ENCODE results near the gene GRID1.

Gene GRID1

DNA sequence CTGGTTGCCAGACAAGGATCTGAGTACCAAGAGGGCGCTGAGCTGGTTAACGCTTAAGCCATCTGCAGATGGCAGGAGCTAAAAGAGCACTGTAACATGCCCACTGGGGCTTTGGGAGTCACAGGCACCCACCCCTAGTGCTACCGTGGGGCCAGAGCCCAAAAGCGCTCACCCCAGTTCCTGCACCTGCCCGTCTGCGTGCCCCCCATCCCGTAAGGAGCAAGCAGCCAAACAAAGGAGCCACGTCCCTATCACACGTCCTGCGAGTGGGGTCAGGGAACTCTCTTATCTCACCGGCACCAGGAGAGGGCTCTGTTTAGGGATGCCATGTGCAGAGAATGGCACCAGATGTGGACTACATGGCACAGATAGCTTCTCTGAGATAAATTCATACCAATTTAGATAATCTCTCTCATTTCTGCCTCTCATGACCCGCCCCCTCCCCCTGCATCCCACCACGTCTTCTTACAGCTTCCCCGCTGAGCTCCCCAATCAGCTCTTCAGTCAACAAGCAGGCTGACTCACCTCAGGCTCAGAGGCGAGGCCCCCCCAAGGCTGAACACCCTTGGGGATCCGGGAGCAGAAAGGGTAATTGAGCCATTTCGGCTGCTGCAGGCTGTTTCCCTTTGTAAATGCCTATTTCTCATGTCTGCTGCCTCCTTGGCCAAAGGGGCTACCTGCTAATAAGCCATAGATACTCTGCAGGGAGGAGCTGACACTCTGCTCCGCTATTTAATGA is 235.7 kb downstream of the GRID1 start:
- H3K4me3 ChIP-seq: no peak overlapping the region
- no peaks in the 10 kb centered on the region for H4K20me1 ChIP-seq
- H3K9ac ChIP-seq: no peak overlapping the region
- no peaks in the 10 kb centered on the region for H3K9me3 ChIP-seq
- no peak overlapping the region for H3K4me2 ChIP-seq
- no peak for TF ChIP-seq Cebpa-rat (IDR thresholded peaks at IDR 0.05)
- no peaks in the 10 kb centered on the region for H3K27me3 ChIP-seq
- H3K36me3 ChIP-seq: no peaks in the 10 kb centered on the region
- H3K27ac ChIP-seq: no peak overlapping the region
- no peaks in the 10 kb centered on the region for H3K4me1 ChIP-seq

DNA sequence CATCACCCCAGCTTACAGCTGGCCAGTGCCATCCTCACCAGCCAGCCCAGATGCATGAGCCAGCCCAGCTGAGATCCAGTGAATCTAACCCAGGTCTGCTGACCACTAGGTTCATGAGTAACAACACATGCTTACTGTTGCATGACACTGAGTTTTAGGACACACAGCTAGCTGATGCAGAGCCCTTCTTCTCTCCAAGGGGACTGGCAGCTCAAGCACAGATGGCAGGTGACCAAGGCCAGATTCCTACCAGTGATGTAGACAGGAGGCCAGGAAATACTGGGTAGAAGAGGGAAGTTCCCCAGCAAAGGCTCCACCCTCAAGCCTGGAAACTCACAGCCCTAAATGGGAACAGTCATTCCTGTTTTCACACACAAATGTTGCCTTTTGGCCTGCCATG is 236.6 kb downstream of the GRID1 start:
- no peaks in the 10 kb centered on the region for H3K9me3 ChIP-seq
- H3K36me3 ChIP-seq: no peaks in the 10 kb centered on the region
- H3K4me1 ChIP-seq: no peaks in the 10 kb centered on the region
- no peaks in the 10 kb centered on the region for H3K27me3 ChIP-seq
- H3K4me3 ChIP-seq: no peak overlapping the region
- no peak overlapping the region for H3K9ac ChIP-seq
- no peak overlapping the region for H3K27ac ChIP-seq
- no peak for TF ChIP-seq Cebpa-rat (IDR thresholded peaks at IDR 0.05)
- H4K20me1 ChIP-seq: no peaks in the 10 kb centered on the region
- H3K4me2 ChIP-seq: no peak overlapping the region

DNA sequence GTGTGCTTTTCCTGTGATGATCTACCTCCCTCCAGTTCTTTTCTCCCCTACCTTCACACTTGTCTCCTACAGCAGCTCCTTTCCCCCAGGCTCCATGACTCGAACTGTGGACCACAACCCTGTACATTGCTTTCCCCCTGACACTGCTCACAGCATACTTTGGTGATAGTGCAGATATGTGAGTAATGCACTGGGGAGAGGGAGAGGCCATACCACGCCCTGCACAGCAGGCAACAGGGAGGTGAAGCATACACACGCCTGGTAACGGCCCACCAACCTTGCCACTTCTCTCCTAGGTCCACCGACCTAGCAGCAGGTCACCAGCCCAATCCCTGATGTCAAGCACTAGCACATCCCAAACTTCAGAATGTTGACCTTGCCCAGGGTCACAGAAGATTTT is 238.2 kb downstream of the GRID1 start:
- Histone ChIP-seq H4K20me1 (no peaks in the 10 kb centered on the region), H3K27me3 (no peaks in the 10 kb centered on the region; the same call in 1 of the 2 replicates), H3K4me2 (no peak overlapping the region), H3K27ac (no peak overlapping the region), H3K4me1 (no peaks in the 10 kb centered on the region), H3K4me3 (no peak overlapping the region), H3K36me3 (no peaks in the 10 kb centered on the region), H3K9me3 (no peaks in the 10 kb centered on the region), H3K9ac (no peak overlapping the region)
- TF ChIP-seq Cebpa-rat (IDR thresholded peaks at IDR 0.05): no peak

DNA sequence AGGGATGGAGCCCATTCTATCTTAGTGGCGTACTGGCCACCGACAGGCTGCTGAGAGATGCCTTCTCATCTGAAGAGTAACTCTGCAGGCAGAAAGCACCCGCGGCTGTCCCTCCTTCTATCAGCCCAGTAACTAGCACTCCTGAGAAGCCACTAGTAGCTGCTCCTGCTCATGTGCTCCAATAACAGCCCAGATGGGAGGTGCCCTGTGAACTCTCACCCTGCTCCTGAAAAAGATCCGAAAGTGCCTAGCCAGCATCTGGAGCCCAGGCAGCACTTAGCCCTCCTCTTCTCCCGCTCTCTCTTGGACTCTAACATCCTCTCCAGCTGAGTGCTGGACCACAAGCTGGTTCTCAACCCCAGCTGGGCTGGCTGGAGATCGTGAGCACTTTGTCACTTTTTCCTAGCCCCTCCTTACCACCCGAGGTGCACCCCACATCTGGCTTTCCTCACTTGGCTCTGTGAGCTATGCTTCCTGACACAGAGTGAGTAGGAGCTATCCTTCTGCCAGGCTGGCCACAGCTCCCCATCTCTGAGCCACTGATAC is 239.2 kb downstream of the GRID1 start:
- Histone ChIP-seq H4K20me1 (no peaks in the 10 kb centered on the region), H3K4me3 (no peak overlapping the region), H3K27ac (no peak overlapping the region), H3K4me1 (no peaks in the 10 kb centered on the region), H3K36me3 (no peaks in the 10 kb centered on the region), H3K9me3 (no peaks in the 10 kb centered on the region), H3K27me3 (no peaks in the 10 kb centered on the region; the same call in 1 of the 2 replicates), H3K9ac (no peak overlapping the region), H3K4me2 (no peak overlapping the region)
- no peak for TF ChIP-seq Cebpa-rat (IDR thresholded peaks at IDR 0.05)

DNA sequence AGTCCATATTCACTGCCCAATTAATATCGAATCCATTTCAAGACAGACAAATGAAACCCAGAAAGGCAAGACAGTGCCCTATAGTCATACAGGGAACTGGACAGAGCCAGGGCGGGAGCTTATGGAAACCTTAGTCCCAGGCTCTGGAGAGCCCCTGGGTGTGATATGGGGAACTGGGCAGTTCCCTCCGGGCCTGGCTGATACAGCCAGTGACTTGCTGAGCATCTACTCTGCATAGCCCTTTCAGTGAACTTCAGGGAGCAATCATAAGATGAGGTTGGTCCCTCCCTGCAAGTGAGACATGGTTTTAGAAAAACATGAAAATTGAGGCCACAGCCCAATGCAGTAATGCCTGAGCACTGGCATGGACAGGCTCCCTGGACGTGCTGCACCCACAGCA is 241.9 kb downstream of the GRID1 start:
- no peaks in the 10 kb centered on the region for H3K9me3 ChIP-seq

DNA sequence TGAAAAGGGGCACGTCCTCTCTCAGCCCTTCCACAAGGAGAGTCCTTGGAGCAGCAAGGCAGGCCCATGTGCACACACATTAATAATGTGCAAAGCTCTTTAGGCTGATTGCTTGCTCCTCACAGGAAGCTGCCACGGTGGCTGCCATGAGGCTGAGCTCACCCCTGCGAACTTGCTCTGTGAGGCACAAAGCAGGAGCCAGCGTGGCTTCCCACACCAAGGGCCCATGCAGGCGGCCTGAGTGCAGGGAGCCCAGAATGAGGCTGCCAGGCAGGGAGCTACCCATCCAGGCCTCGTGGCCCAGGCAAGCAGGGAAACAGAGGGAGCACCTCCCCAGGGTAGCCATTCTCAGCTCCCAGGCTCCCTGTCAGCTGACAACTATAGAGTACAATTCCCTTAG is 242.9 kb downstream of the GRID1 start:
- no peaks in the 10 kb centered on the region for H4K20me1 ChIP-seq
- no peak overlapping the region for H3K9ac ChIP-seq
- no peak overlapping the region for H3K4me3 ChIP-seq
- H3K9me3 ChIP-seq: no peaks in the 10 kb centered on the region
- H3K36me3 ChIP-seq: no peaks in the 10 kb centered on the region
- no peaks in the 10 kb centered on the region; the same call in 1 of the 2 replicates for H3K27me3 ChIP-seq
- TF ChIP-seq Cebpa-rat (IDR thresholded peaks at IDR 0.05): no peak
- no peak overlapping the region for H3K4me2 ChIP-seq
- H3K4me1 ChIP-seq: no peaks in the 10 kb centered on the region
- no peak overlapping the region for H3K27ac ChIP-seq

More for the DNA sequence above, 241.9 kb downstream of the GRID1 start:
- Histone ChIP-seq H3K27ac (no peak overlapping the region), H3K27me3 (no peaks in the 10 kb centered on the region; the same call in 1 of the 2 replicates), H3K4me2 (no peak overlapping the region), H4K20me1 (no peaks in the 10 kb centered on the region), H3K9ac (no peak overlapping the region), H3K36me3 (no peaks in the 10 kb centered on the region), H3K4me3 (no peak overlapping the region), H3K4me1 (no peaks in the 10 kb centered on the region)
- no peak for TF ChIP-seq Cebpa-rat (IDR thresholded peaks at IDR 0.05)

DNA sequence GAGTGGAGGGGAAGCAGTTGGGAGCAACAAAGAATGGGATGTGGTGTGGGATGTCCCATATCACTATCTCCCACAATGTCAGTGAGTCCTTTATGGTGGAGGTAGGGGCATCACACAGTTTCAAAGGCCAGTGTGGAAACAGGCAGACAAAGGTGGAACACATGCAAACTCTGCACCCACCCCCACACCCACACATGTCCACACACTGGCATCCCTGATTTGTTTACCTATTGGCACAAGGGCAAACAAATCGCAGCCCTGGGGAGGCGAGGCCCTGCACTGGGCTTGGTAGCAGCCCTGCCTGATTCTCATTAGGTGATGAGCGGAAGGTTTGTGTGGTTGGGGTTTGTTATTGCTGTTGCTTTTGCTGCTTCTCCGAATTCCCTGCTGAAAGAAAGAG is 243.3 kb downstream of the GRID1 start:
- H3K27ac ChIP-seq: no peak overlapping the region
- no peaks in the 10 kb centered on the region for H3K36me3 ChIP-seq
- no peak overlapping the region for H3K4me2 ChIP-seq
- H3K27me3 ChIP-seq: no peaks in the 10 kb centered on the region; the same call in 1 of the 2 replicates
- no peak for TF ChIP-seq Cebpa-rat (IDR thresholded peaks at IDR 0.05)
- H3K4me3 ChIP-seq: no peak overlapping the region
- H4K20me1 ChIP-seq: no peaks in the 10 kb centered on the region
- no peaks in the 10 kb centered on the region for H3K9me3 ChIP-seq
- no peak overlapping the region for H3K9ac ChIP-seq
- H3K4me1 ChIP-seq: no peaks in the 10 kb centered on the region

DNA sequence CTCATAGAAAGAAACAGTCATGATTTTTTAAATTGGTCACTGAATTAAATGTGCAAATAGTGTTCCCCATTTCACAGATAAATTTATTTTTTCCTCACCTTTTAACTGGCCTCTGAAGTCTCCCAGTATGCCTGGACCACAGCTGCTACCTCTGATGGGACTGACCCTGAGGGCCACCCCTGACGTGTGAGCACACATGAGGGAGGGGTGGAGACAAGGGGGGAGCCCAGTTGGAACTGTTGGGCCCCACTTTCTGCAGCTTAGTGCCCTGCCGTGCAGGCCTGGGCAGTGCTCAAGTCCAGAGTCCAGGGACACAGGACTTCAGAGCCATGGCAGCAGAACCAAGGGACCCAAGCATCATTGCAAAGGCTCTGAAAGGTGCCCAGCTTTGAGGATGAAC is 243.9 kb downstream of the GRID1 start:
- H3K4me2 ChIP-seq: no peak overlapping the region
- no peak overlapping the region for H3K27ac ChIP-seq
- H3K9ac ChIP-seq: no peak overlapping the region
- H3K4me1 ChIP-seq: no peaks in the 10 kb centered on the region
- no peaks in the 10 kb centered on the region for H3K9me3 ChIP-seq
- no peak for TF ChIP-seq Cebpa-rat (IDR thresholded peaks at IDR 0.05)
- no peak overlapping the region for H3K4me3 ChIP-seq
- no peaks in the 10 kb centered on the region for H4K20me1 ChIP-seq
- H3K36me3 ChIP-seq: no peaks in the 10 kb centered on the region
- H3K27me3 ChIP-seq: no peaks in the 10 kb centered on the region; the same call in 1 of the 2 replicates

DNA sequence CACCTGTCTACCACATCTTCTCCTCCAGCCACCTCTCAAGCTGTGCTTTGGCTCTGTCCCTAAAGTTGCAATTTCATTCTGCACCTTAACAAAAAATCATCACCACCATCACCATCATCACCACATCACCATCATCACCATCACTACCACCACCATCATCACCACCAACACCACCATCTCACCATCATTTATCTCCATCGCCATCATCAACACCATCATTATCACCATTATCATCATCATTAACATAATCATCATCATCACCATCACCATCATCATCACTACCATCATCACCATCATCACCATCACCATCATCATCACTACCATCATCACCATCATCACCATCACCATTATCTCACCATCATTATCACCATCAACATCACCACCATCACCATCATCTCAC is 245.4 kb downstream of the GRID1 start:
- Histone ChIP-seq H3K9ac (no peak overlapping the region), H3K27ac (no peak overlapping the region), H3K36me3 (no peaks in the 10 kb centered on the region), H3K4me3 (no peak overlapping the region), H3K27me3 (no peaks in the 10 kb centered on the region; the same call in 1 of the 2 replicates), H3K4me1 (no peaks in the 10 kb centered on the region), H3K9me3 (no peaks in the 10 kb centered on the region), H4K20me1 (no peaks in the 10 kb centered on the region), H3K4me2 (no peak overlapping the region)
- TF ChIP-seq Cebpa-rat (IDR thresholded peaks at IDR 0.05): no peak

DNA sequence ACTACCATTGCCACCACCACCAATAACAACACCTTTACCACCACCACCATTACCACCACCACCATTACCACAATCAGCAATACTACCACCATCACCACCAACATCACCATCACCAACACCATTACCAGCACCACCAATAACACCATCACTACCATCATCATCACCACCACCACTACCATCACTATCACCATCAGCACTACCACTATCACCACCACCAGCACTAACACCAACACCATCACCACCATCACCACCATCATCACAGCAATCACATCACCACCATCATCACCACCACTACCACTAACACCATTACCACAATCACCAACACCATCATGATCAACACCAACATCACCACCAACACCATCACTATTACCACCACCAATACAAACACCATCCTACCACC is 249.5 kb downstream of the GRID1 start:
- Histone ChIP-seq H3K9ac (no peak overlapping the region), H4K20me1 (no peaks in the 10 kb centered on the region), H3K36me3 (no peaks in the 10 kb centered on the region), H3K9me3 (no peaks in the 10 kb centered on the region), H3K4me3 (no peak overlapping the region), H3K27ac (no peak overlapping the region), H3K4me1 (peaks cover 13% of the 10 kb centered on the region), H3K27me3 (no peaks in the 10 kb centered on the region), H3K4me2 (no peak overlapping the region)
- TF ChIP-seq Cebpa-rat (IDR thresholded peaks at IDR 0.05): no peak

All from BLaER1 (cell line).